AG10803 (cell line): Measurements from ENCODE around the gene VAT1L.

ENCODE experiments used
- DNase-seq: peaks from one replicate; pipeline ENCODE4 v3.0.0; 2010; ENCODE audit warnings: low read depth
- H3K4me3 ChIP-seq: 2 replicates; pipeline ENCODE4 v1.5.1; 2011; ENCODE audit warnings: mild to moderate bottlenecking, low read length, control low read depth
- TF ChIP-seq, protein P1 (sequence below): conservative IDR thresholded peaks from 2 replicates; pipeline ENCODE4 v1.5.1; 2011; ENCODE audit warnings: mild to moderate bottlenecking, low read length, control low read depth, inconsistent platforms

The VAT1L gene

GRCh38 chr16:77840093-77840492 lies 51.7 kb downstream of the VAT1L start:
- no peak overlapping the region for H3K4me3 ChIP-seq
- TF ChIP-seq, protein P1, sequence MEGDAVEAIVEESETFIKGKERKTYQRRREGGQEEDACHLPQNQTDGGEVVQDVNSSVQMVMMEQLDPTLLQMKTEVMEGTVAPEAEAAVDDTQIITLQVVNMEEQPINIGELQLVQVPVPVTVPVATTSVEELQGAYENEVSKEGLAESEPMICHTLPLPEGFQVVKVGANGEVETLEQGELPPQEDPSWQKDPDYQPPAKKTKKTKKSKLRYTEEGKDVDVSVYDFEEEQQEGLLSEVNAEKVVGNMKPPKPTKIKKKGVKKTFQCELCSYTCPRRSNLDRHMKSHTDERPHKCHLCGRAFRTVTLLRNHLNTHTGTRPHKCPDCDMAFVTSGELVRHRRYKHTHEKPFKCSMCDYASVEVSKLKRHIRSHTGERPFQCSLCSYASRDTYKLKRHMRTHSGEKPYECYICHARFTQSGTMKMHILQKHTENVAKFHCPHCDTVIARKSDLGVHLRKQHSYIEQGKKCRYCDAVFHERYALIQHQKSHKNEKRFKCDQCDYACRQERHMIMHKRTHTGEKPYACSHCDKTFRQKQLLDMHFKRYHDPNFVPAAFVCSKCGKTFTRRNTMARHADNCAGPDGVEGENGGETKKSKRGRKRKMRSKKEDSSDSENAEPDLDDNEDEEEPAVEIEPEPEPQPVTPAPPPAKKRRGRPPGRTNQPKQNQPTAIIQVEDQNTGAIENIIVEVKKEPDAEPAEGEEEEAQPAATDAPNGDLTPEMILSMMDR: no peak
- no peak for DNase-seq

DNA sequence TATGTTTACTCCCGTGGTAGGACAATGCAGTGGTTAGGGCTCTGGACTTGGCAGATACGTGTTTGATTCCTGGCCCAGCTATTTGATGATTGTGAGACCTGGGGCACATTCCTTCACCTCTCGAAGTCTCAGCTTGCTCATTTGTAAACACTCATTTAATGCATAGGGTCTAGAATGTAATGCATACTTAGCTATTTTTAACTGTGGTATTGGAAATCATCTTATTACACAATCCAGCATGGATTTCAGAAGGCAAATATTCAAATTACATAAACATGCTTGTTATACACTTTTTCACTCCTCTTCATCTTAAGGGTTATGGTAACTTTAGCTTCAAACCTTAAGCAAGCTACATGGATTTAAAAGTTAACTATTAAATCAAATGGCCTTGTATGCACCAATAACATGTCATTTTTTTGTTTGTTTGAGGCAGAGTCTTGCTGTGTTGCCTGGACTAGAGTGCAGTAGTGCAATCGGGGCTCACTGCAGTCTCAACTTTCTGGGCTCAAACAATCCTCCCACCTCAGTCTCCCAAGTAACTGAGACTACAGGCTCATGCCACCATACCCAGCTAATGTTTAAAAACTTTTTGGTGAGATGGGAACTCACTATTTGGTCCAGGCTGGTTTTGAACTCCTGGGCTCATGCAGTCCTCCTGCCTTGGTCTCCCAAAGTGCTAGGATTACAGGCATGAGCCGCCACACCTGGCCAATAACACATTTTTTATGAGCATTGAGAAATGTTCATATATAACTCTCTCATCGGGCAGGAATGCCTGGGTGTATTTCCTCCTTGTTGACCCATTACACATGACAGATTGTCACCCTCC lies 52.5 kb downstream of the VAT1L start:
- no peak overlapping the region for H3K4me3 ChIP-seq
- DNase-seq: peak; percentile 71
- TF ChIP-seq, protein P1: no peak

- DNase-seq: no peak
- TF ChIP-seq, protein P1: no peak
- no peak overlapping the region for H3K4me3 ChIP-seq
Measured at GRCh38 chr16:77841502-77841763, 53.1 kb downstream of the VAT1L start.

DNA sequence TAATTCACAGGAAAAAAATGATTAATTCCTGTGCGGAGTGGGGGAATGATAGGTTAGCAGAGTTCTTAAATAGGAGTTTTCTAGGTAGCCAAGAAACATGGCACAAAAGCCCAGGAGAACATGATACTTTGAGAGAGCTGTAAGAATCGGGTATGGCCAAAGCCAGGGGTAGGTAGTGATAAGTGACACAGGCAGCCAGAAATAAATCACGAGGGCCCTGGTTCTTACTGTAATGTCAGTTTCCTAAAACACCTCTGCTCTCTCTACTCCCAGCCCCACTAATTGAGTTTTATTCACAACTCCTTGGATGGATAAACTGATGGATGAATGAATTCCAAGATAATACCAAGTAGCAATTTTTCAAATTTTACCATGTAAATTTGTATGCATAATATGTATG lies 54.1 kb downstream of the VAT1L start:
- no peak overlapping the region for H3K4me3 ChIP-seq
- TF ChIP-seq, protein P1: no peak
- DNase-seq: no peak

GRCh38 chr16:77843405-77843804 lies 55.0 kb downstream of the VAT1L start:
- TF ChIP-seq, protein P1: no peak
- DNase-seq: peak; percentile 19

GRCh38 chr16:77844801-77845200 lies 56.4 kb downstream of the VAT1L start:
- H3K4me3 ChIP-seq: no peak overlapping the region
- DNase-seq: no peak
- TF ChIP-seq, protein P1: no peak

More at GRCh38 chr16:77843405-77843804, 55.0 kb downstream of the VAT1L start:
- no peak overlapping the region for H3K4me3 ChIP-seq

GRCh38 chr16:77849646-77850258 lies 61.4 kb downstream of the VAT1L start:
- H3K4me3 ChIP-seq: no peak overlapping the region
- TF ChIP-seq, protein P1: no peak
- DNase-seq: no peak
